GM12878 (cell line): Measurements from ENCODE around the gene SRM. TPM values are rescaled to one million over a fixed set of nuclear protein-coding genes. Genes with fewer than 3 reads are reported as not detected.

Experiments
- ATF7 ChIP-seq: fragments of 450-650 bp; IDR thresholded peaks from 2 replicates; pipeline ENCODE4 v1.6.1; 2016; ENCODE audit warnings: low read depth, mild to moderate bottlenecking
- CEBPZ ChIP-seq: fragments of 150-350 bp; IDR thresholded peaks from 2 replicates; pipeline ENCODE4 v1.6.1; 2016; ENCODE audit warnings: low read depth, low read length
- ESRRA ChIP-seq: IDR thresholded peaks from 2 replicates; pipeline ENCODE4 v1.6.1; 2012; ENCODE audit warnings: mild to moderate bottlenecking, low read length, improper control_type of control experiment
- GATAD2B ChIP-seq: fragments of 450-650 bp; conservative IDR thresholded peaks from 2 replicates; pipeline ENCODE4 v1.6.1; 2017; ENCODE audit warnings: low read depth, mild to moderate bottlenecking, moderate library complexity
- IKZF2 ChIP-seq, 2 experiments: fragments of 450-650 bp; IDR thresholded peaks; 2 replicates each; pipeline ENCODE4 v1.6.1; 2017; ENCODE audit warnings: mild to moderate bottlenecking in 2 of 2, moderate library complexity in 2 of 2
- NR2C1 ChIP-seq: fragments of 450-650 bp; IDR thresholded peaks from 2 replicates; pipeline ENCODE4 v1.6.1; 2017; ENCODE audit warnings: antibody characterized with exemption, mild to moderate bottlenecking, moderate library complexity
- RB1 ChIP-seq: fragments of 450-650 bp; formaldehyde crosslinking; IDR thresholded peaks from 2 replicates; pipeline ENCODE4 v1.6.1; 2017; ENCODE audit warnings: mild to moderate bottlenecking, borderline replicate concordance
- TARDBP ChIP-seq: IDR thresholded peaks from 2 replicates; pipeline ENCODE4 v1.6.1; 2016; ENCODE audit warnings: borderline replicate concordance
- ZNF207 ChIP-seq: fragments of 450-650 bp; IDR thresholded peaks from 2 replicates; pipeline ENCODE4 v1.6.1; 2014; ENCODE audit warnings: antibody characterized with exemption, mild to moderate bottlenecking, borderline replicate concordance
- polyA plus RNA-seq, 11 experiments: library from polyadenylated mRNA; depleted of rRNA in 4 of 11; unstranded in 6 of 11; stranded (reverse) in 5 of 11; fragments of >200 nt; fragmentation: Nextera tagmentation in 4 of 11; fragmentation: Illumina TruSeq in 1 of 11; extraction: Ambion mirVana in 4 of 11; extraction: Trizol in 1 of 11; gene quantifications; 1 replicate in 1 of 11; 2 replicates in 10 of 11; pipeline versions ENCODE4 v1.2.1 to v1.2.3, GENCODE V29; 2011 to 2016; ENCODE audit warnings: inconsistent platforms in 2 of 11, missing spikeins in 2 of 11, low read depth in 1 of 11
- total RNA-seq, 4 experiments: library from RNA; depleted of rRNA in 3 of 4; stranded (reverse); fragments of >200 nt in 3 of 4; fragmentation: Illumina TruSeq in 1 of 4; extraction: Trizol in 1 of 4; gene quantifications; 2 replicates each; pipeline versions ENCODE4 v1.2.1 to v1.2.3, GENCODE V29; 2013 to 2021
- TF ChIP-seq, protein P1 (sequence below): fragments of 450-650 bp; IDR thresholded peaks from 2 replicates; pipeline ENCODE4 v1.6.1; 2017; ENCODE audit warnings: mild to moderate bottlenecking, moderate library complexity
- TF ChIP-seq, protein P2 (sequence below): IDR thresholded peaks from 2 replicates; pipeline ENCODE4 v1.6.1; 2012; ENCODE audit warnings: low read depth, low read length, improper control_type of control experiment
- TF ChIP-seq, protein P3 (sequence below): fragments of 150-350 bp; IDR thresholded peaks from 2 replicates; pipeline ENCODE4 v1.6.1; 2014; ENCODE audit warnings: mild to moderate bottlenecking, low read depth, low read length

Gene SRM
- total and polyA plus RNA-seq, 10 of the 15 experiments (the other 5 are each of a cell fraction or from before 2014, with no cell fraction given) = 16.7 to 255 (median 81.2) TPM

GRCh38 chr1:11025618-11026017 lies 34.2 kb downstream of the SRM start (continued):
- TF ChIP-seq GATAD2B (no peak), NR2C1 (no peak), IKZF2 (IDR thresholded peaks at IDR 0.05) (no peak), RB1 (no peak), ZNF207 (no peak), CEBPZ (no peak), ESRRA (no peak), ATF7 (no peak), TARDBP (no peak)
- TF ChIP-seq, protein P1, sequence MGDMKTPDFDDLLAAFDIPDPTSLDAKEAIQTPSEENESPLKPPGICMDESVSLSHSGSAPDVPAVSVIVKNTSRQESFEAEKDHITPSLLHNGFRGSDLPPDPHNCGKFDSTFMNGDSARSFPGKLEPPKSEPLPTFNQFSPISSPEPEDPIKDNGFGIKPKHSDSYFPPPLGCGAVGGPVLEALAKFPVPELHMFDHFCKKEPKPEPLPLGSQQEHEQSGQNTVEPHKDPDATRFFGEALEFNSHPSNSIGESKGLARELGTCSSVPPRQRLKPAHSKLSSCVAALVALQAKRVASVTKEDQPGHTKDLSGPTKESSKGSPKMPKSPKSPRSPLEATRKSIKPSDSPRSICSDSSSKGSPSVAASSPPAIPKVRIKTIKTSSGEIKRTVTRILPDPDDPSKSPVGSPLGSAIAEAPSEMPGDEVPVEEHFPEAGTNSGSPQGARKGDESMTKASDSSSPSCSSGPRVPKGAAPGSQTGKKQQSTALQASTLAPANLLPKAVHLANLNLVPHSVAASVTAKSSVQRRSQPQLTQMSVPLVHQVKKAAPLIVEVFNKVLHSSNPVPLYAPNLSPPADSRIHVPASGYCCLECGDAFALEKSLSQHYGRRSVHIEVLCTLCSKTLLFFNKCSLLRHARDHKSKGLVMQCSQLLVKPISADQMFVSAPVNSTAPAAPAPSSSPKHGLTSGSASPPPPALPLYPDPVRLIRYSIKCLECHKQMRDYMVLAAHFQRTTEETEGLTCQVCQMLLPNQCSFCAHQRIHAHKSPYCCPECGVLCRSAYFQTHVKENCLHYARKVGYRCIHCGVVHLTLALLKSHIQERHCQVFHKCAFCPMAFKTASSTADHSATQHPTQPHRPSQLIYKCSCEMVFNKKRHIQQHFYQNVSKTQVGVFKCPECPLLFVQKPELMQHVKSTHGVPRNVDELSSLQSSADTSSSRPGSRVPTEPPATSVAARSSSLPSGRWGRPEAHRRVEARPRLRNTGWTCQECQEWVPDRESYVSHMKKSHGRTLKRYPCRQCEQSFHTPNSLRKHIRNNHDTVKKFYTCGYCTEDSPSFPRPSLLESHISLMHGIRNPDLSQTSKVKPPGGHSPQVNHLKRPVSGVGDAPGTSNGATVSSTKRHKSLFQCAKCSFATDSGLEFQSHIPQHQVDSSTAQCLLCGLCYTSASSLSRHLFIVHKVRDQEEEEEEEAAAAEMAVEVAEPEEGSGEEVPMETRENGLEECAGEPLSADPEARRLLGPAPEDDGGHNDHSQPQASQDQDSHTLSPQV = no peak
- TF ChIP-seq, protein P2, sequence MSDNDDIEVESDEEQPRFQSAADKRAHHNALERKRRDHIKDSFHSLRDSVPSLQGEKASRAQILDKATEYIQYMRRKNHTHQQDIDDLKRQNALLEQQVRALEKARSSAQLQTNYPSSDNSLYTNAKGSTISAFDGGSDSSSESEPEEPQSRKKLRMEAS = no peak
- TF ChIP-seq, protein P3, sequence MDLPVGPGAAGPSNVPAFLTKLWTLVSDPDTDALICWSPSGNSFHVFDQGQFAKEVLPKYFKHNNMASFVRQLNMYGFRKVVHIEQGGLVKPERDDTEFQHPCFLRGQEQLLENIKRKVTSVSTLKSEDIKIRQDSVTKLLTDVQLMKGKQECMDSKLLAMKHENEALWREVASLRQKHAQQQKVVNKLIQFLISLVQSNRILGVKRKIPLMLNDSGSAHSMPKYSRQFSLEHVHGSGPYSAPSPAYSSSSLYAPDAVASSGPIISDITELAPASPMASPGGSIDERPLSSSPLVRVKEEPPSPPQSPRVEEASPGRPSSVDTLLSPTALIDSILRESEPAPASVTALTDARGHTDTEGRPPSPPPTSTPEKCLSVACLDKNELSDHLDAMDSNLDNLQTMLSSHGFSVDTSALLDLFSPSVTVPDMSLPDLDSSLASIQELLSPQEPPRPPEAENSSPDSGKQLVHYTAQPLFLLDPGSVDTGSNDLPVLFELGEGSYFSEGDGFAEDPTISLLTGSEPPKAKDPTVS = no peak
